GM12892 (cell line): ENCODE measurements around the gene CCDC142.

Source experiments
- POLR2A ChIP-seq: IDR thresholded peaks from 2 replicates; pipeline ENCODE4 v1.6.1; 2011; ENCODE audit warnings: low read depth, low read length, control low read depth
- POLR2AphosphoS5 ChIP-seq: IDR thresholded peaks from 2 replicates; pipeline ENCODE4 v1.6.1; 2011; ENCODE audit warnings: low read depth, low read length, control low read depth
- TAF1 ChIP-seq: IDR thresholded peaks from 2 replicates; pipeline ENCODE4 v1.6.1; 2011; ENCODE audit warnings: low read depth, mild to moderate bottlenecking, control low read depth, low read length, borderline replicate concordance

DNA sequence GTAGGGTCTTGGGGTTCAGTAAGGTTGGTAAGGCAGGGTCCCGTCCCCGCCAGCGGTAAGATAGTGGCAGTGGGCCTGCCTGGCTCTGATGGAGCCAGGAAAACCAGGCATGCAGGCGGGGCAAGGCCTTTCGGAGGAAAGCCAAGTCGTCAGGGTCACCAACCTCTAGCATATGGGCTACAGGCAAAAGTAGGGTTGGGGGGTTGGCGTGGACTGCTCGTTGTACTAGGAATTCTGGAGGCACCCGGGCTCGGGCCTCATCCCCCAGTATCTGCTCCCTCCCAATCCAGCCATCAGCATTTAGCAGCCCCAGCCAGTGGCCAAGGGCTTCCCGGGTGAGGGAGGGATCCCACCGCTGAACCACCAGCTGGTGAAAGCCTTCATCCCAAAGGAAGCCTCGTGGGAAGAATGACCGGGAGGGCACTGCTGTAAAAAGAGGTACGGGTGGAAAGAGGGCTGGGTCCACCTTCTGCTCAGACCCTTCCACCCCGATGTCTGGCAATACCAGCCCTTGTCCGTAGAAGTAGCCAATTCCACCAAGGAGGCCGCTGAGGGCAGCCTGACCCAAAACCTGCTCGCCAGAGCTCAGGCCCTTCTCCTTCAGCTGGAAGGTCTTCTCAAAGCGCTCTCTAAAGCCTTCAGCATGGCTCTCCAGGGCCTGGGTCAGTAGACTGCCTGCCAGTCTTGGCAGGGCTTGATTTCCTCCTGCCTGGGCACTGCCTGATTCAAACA, 20.6 kb downstream of the CCDC142 start:
- no peak for TF ChIP-seq POLR2AphosphoS5
- TF ChIP-seq POLR2A, result no peak
- TF ChIP-seq TAF1, result no peak
